HepG2 (cell line): ENCODE results near the gene DOCK1. TPM values are rescaled to one million over a fixed set of nuclear protein-coding genes. Genes with fewer than 3 reads are reported as not detected.

Experiments
- ATAC-seq: fragments of 200-7000 bp; cut with Tn5 transposase; 3 replicates; pipeline ENCODE4 v1.9.1; 2020; ENCODE audit warnings: mild to moderate bottlenecking, moderate library complexity
- BruUV-seq: library from RNA; stranded (reverse); fragments of 400-500 nt; replicated peaks from 2 replicates; lab custom pipeline; 2021; lab: Mats Ljungman, UMichigan
- CTCF ChIA-PET: fragments of 300-600 bp; formaldehyde crosslinking; extraction: SDS; loops from one replicate; lab custom pipeline; 2021; ENCODE audit warnings: low total read pairs, inconsistent platforms, low intra/inter-chr PET ratio; lab: Yijun Ruan, JAX
- POLR2A ChIA-PET: fragments of 350-600 bp; sonication (Branson Sonifier 250); formaldehyde crosslinking; loops from one replicate; lab custom pipeline; 2020; ENCODE audit warnings: antibody characterized with exemption, inconsistent platforms; lab: Yijun Ruan, JAX
- DNase-seq: peaks from one replicate; pipeline ENCODE4 v3.0.0-alpha.2; 2015; ENCODE audit warnings: low spot score
- FAIRE-seq: peaks from 3 replicates; lab custom pipeline; 2011; peaks lifted over from hg19 to GRCh38; lab: Jason Lieb, UNC
- H2AFZ ChIP-seq: one replicate; pipeline ENCODE4 v1.6.1; 2011; ENCODE audit warnings: low read length, inconsistent platforms
- H3K27ac ChIP-seq: fragments of 300-600 bp; 3 replicates; pipeline ENCODE4 v1.8.0; 2011; ENCODE audit warnings: mixed run types, mild to moderate bottlenecking, mixed read lengths, low read length, inconsistent platforms; ENCODE audit not compliant: insufficient read depth; ENCODE audit errors: extremely low read length
- H3K27me3 ChIP-seq, 2 experiments: fragments of 200-600 bp in 1 of 2; 2 replicates in 1 of 2; 3 replicates in 1 of 2; pipeline versions ENCODE4 v1.6.0 to v1.8.0; 2011; ENCODE audit warnings: low read length in 2 of 2, mild to moderate bottlenecking in 2 of 2, moderate library complexity in 2 of 2, inconsistent platforms in 1 of 2; ENCODE audit not compliant: insufficient read depth in 2 of 2, control insufficient read depth in 1 of 2
- H3K36me3 ChIP-seq, 2 experiments: fragments of 200-600 bp in 1 of 2; replicated peaks in 1 of 2; 2 replicates in 1 of 2; 3 replicates in 1 of 2; pipeline versions ENCODE4 v1.5.1 to v1.8.0; 2011; ENCODE audit warnings: low read length in 2 of 2, inconsistent platforms in 1 of 2; ENCODE audit not compliant: insufficient read depth in 2 of 2, control insufficient read depth in 1 of 2
- H3K4me1 ChIP-seq: 2 replicates; pipeline ENCODE4 v1.5.1; 2012; ENCODE audit warnings: low read length, inconsistent platforms; ENCODE audit not compliant: insufficient read depth
- H3K4me2 ChIP-seq: 2 replicates; pipeline ENCODE4 v1.6.0; 2011; ENCODE audit warnings: low read depth, low read length, inconsistent platforms
- H3K4me3 ChIP-seq, 3 experiments: fragments of 200-600 bp in 1 of 3; sonication (generic), shearing (Covaris generic) in 1 of 3; replicated peaks in 1 of 3; 2 replicates each; pipeline ENCODE4 v1.5.1; 2011 to 2016; ENCODE audit warnings: low read length in 3 of 3, inconsistent platforms in 2 of 3, low read depth in 2 of 3, mild to moderate bottlenecking in 2 of 3, control low read depth in 1 of 3, mixed read lengths in 1 of 3; ENCODE audit not compliant: insufficient read depth in 1 of 3
- H3K79me2 ChIP-seq: one replicate; pipeline ENCODE4 v1.6.1; 2011; ENCODE audit warnings: low read length, inconsistent platforms; ENCODE audit not compliant: insufficient read depth
- H3K9ac ChIP-seq: 2 replicates; pipeline ENCODE4 v1.6.0; 2011; ENCODE audit warnings: mild to moderate bottlenecking, low read depth, low read length, inconsistent platforms; ENCODE audit not compliant: insufficient read depth
- H3K9me3 ChIP-seq: 2 replicates; pipeline ENCODE4 v1.5.1; 2012; ENCODE audit warnings: mild to moderate bottlenecking, low read length
- H4K20me1 ChIP-seq: 2 replicates; pipeline ENCODE4 v1.6.0; 2011; ENCODE audit warnings: inconsistent platforms, mild to moderate bottlenecking, low read length, moderate library complexity; ENCODE audit not compliant: insufficient read depth
- CBX1 ChIP-seq: IDR thresholded peaks from one replicate; pipeline ENCODE4 v1.6.1; 2016; ENCODE audit warnings: antibody characterized with exemption, low read depth
- CEBPG ChIP-seq: IDR thresholded peaks from 2 replicates; pipeline ENCODE4 v1.6.1; 2016
- IRF9 ChIP-seq: sonication (generic); formaldehyde crosslinking; IDR thresholded peaks from 2 replicates; pipeline ENCODE4 v1.8.0; 2022; ENCODE audit warnings: missing genetic modification reagents, mild to moderate bottlenecking, borderline replicate concordance
- RARA ChIP-seq: IDR thresholded peaks from 2 replicates; pipeline ENCODE4 v1.6.1; 2016; ENCODE audit warnings: missing genetic modification reagents, missing compliant biosample characterization
- ZNF484 ChIP-seq: sonication (generic); formaldehyde crosslinking; IDR thresholded peaks from 2 replicates; pipeline ENCODE4 v1.5.1; 2020; ENCODE audit warnings: mild to moderate bottlenecking, low read depth, missing genetic modification reagents, borderline replicate concordance
- ZNF605 ChIP-seq: sonication (generic); formaldehyde crosslinking; IDR thresholded peaks from 2 replicates; pipeline ENCODE4 v1.8.0; 2022; ENCODE audit warnings: mild to moderate bottlenecking, missing genetic modification reagents
- WGBS: methylation state at CpG from one replicate; pipeline ENCODE4 v1.1.6; 2017; ENCODE audit warnings: low lambda C conversion rate; 5-methylcytosine and 5-hydroxymethylcytosine counted together
- in situ Hi-C: cut with HindIII; loops from 2 replicates; pipeline ENCODE4 v1.10.0; 2017; ENCODE audit warnings: low pct_unique_long_range_greater_than_20kb; ENCODE audit not compliant: extremely low pct_ligation_motif_present
- intact Hi-C: fragments of 100-400 bp; cut with micrococcal nuclease; formaldehyde crosslinking; loops from one replicate; pipeline ENCODE4 v1.10.0; 2022; ENCODE audit not compliant: unreplicated experiment
- polyA plus RNA-seq, 8 experiments: library from polyadenylated mRNA; depleted of rRNA in 3 of 8; stranded (reverse) in 7 of 8; unstranded in 1 of 8; fragments of >200 nt; fragmentation: Illumina TruSeq in 4 of 8; extraction: Trizol in 4 of 8; gene quantifications; 2 replicates each; pipeline versions ENCODE4 v1.2.1 to v1.2.3, GENCODE V29; 2011 to 2016; ENCODE audit warnings: low read depth in 4 of 8, missing spikeins in 1 of 8, mixed read lengths in 1 of 8; ENCODE audit not compliant: insufficient read depth in 1 of 8
- total RNA-seq, 5 experiments: library from RNA; depleted of rRNA; stranded (reverse); fragments of >200 nt; fragmentation: Illumina TruSeq; extraction: Trizol; gene quantifications; 2 replicates each; pipeline ENCODE4 v1.2.3, GENCODE V29; 2016; ENCODE audit warnings: low read depth in 1 of 5
- TF ChIP-seq, protein P1 (sequence below): sonication (generic); formaldehyde crosslinking; IDR thresholded peaks from 2 replicates; pipeline ENCODE4 v1.9.0; 2021; ENCODE audit warnings: missing genetic modification reagents, mild to moderate bottlenecking, borderline replicate concordance
- TF ChIP-seq, protein P2 (sequence below): IDR thresholded peaks from 2 replicates; pipeline ENCODE4 v1.6.1; 2016; ENCODE audit warnings: missing compliant biosample characterization, missing genetic modification reagents, borderline replicate concordance

The DOCK1 gene
- total and polyA plus RNA-seq, 2 of the 13 experiments (the other 11 are each of a cell fraction or from before 2014, with no cell fraction given), result 8.3 to 25.5 TPM

DNA sequence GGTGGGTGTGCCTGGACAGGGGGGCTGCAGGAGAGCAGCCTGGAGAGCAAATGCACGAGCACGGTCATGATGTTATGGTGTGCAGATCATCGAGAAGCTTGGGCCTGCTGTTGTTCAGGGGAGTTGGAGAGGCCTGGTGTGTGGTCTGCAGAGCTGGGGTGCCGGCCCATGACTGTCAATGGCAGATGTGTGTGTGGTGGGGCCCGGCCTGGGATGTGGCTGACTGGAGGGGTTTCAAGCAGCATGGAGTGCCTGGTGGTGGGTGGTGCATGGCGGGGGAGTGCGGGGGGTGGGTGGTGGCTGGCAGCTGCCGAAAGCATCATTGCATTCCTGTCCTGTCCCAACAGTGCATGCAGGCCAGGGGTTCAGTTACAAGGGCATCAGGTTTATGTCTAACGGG, 122.6 kb downstream of the DOCK1 start:
- DNase-seq, result no peak
- CTCF ChIA-PET, result no interaction called here
- WGBS, result 94% methylated on average over 8 of the region's 9 CpGs

More for the DNA sequence above, 122.6 kb downstream of the DOCK1 start:
- H3K4me3 ChIP-seq, result no peak overlapping the region
- H3K9me3 ChIP-seq, result no peaks in the 10 kb centered on the region
- POLR2A ChIA-PET, result no interaction called here
- no peaks in the 10 kb centered on the region for H3K79me2 ChIP-seq
- H3K27ac ChIP-seq, result no peak overlapping the region
- no peak for ATAC-seq
- in situ Hi-C loops, result no loop called here
- H3K4me1 ChIP-seq, result peaks cover 3% of the 10 kb centered on the region
- intact Hi-C loops, result no loop called here
- FAIRE-seq, result no peak
- H3K4me2 ChIP-seq, result no peak overlapping the region
- TF ChIP-seq, protein P1, sequence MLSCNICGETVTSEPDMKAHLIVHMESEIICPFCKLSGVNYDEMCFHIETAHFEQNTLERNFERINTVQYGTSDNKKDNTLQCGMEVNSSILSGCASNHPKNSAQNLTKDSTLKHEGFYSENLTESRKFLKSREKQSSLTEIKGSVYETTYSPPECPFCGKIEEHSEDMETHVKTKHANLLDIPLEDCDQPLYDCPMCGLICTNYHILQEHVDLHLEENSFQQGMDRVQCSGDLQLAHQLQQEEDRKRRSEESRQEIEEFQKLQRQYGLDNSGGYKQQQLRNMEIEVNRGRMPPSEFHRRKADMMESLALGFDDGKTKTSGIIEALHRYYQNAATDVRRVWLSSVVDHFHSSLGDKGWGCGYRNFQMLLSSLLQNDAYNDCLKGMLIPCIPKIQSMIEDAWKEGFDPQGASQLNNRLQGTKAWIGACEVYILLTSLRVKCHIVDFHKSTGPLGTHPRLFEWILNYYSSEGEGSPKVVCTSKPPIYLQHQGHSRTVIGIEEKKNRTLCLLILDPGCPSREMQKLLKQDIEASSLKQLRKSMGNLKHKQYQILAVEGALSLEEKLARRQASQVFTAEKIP (CRISPR knock-in tag), result no peak
- no peak for TF ChIP-seq CBX1
- no peak for TF ChIP-seq CEBPG
- no peak for TF ChIP-seq IRF9 (CRISPR knock-in tag)
- TF ChIP-seq, protein P2, sequence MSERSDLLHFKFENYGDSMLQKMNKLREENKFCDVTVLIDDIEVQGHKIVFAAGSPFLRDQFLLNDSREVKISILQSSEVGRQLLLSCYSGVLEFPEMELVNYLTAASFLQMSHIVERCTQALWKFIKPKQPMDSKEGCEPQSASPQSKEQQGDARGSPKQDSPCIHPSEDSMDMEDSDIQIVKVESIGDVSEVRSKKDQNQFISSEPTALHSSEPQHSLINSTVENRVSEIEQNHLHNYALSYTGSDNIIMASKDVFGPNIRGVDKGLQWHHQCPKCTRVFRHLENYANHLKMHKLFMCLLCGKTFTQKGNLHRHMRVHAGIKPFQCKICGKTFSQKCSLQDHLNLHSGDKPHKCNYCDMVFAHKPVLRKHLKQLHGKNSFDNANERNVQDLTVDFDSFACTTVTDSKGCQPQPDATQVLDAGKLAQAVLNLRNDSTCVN (CRISPR knock-in tag), result no peak
- TF ChIP-seq RARA (CRISPR knock-in tag), result no peak
- TF ChIP-seq ZNF605, result no peak
- TF ChIP-seq ZNF484, result no peak
- TF ChIP-seq, all 625 proteins: peak for 0
- Histone ChIP-seq H3K9ac (no peak overlapping the region), H4K20me1 (no peaks in the 10 kb centered on the region), H2AFZ (no peak overlapping the region), H3K36me3 (peaks cover 8 to 59% of the 10 kb centered on the region in 2 experiments), H3K27me3 (no peaks in the 10 kb centered on the region)
- no TSS peak for BruUV-seq
